ENCODE measurements around the gene PICALM.
"Not testable (repeated sequence)": the region's sequence is repeated elsewhere in the genome, so short reads cannot be mapped to it uniquely, and the experiment has no call there.

PICALM gene

GRCh38 chr11:86068951-86069407 is at the start of gene PICALM:
Gene PICALM (minus strand): TSS chr11:86069084. CDS start chr11:86068780, 304 bp downstream.
- DNase-seq: peak; percentile 98 to 99

- DNase-seq: no peak
Measured at GRCh38 chr11:86118253-86118652, 49.4 kb upstream of the PICALM start.

DNA sequence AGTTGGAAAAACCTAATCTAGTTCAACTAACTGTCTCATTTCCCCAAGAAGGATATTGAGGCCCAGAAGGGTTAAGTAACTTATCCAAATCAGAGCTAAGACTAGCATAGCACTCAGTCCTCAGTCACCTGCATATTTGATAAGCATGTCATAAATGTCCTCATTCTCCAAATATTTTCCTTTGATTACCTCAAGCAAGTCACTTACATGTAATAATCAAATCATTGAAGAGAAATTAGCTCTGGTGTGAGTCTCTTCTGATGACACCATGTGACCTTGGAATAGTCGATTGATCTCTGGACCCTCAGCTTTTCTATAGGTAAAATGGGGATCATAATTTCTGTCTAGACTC is 48.8 kb upstream of the PICALM start:
- no peak for DNase-seq

DNA sequence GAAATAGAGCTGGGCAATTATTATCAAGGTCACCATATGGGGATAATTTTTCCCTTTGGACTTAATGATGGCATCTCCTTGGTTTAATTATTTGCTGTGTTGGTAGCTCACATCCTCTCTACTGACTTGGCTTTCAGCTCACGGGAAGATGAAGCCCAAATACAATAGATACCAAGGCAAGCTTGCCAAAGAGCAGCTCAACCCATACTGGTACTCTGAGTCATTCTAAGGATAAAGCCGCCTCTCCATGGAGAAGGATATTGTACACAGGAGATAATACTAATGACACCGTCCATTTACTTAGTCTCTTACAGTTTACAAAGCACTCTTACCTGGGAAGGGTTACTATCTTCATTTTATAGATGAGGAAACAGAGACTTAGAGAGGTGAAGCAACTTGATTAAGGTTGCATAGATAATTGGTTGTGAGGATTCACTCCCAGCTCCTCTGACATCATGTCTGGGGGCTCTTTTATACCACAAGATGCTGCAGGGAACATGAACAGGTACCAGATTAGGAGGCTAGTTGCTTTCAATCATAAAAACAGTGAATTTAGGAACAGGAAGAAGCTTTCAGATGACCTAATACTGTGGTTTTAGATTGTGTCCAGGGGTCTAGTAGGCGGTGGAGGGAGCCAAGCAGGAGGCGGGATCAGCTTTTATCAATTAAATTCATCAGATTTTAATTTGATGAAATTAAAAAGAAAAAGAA is 48.3 kb upstream of the PICALM start:
- DNase-seq: peak; percentile 39 to 54

- peak in 1 of 2 donors; percentile 29 for DNase-seq
Measured at GRCh38 chr11:86116386-86116726, 47.5 kb upstream of the PICALM start.

- no peak for DNase-seq
Measured at GRCh38 chr11:86115542-86116385, 46.9 kb upstream of the PICALM start.

DNA sequence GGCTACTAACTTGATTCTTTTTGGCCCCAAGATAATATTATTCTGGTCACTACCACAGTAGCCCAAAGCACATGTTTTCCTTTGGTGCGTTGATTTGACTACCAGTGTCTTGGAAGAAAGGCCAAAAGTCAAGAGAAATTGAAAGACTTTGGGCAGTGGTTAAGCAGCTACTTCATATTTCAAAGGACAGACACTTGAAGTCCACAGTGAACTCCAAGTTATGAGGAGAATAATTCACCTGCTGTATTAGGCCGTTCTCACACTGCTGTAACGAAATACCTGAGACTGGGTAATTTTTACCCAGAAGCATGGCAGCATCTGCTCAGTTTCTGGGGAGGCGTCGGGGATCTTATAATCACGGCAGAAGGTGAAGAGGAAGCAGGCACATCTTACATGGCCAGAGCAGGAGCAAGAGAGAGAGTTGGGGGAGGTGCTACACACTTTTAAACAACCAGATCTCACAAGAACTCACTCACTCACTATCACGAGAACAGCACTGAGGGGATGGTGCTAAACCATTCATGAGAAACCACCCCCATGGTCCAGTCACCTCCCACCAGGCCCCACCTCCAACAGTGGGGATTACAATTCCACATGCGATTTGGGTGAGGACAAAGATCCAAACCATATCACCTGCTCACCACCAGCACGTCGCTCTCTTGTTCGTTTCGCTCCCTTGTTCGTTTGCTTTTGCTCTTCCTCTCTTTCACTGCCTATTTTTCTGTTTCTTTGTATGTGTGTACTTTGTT is 40.2 kb upstream of the PICALM start:
- no peak for DNase-seq

DNA sequence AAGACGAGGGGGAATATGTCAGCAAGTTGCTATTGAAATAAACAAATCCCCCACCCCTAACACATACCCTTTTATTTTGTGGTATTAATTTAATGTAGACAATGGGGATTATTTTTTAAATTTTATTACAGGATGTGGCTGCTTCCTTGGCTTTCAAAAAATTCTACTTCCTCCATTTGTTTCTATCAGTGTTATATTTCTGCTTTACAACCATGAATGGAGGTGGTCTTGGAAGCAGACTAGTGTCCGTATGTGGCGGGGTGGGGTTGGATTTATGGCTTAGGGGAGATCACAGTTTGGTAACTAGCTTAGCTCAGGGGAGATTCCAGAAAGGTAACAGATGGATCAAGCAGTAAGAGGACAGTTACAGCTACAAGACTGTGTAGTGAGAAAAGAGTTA is 39.3 kb upstream of the PICALM start:
- no peak for DNase-seq

GRCh38 chr11:86106916-86107315 is 38.0 kb upstream of the PICALM start:
- DNase-seq: no peak

DNA sequence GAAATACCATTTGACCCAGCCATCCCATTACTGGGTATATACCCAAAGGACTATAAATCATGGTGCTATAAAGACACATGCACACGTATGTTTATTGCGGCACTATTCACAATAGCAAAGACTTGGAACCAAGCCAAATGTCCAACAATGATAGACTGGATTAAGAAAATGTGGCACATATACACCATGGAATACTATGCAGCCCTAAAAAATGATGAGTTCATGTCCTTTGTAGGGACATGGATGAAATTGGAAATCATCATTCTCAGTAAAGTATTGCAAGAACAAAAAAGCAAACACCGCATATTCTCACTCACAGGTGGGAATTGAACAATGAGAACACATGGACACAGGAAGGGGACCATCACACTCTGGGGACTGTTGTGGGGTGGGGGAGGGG is 37.1 kb upstream of the PICALM start:
- DNase-seq: not testable (repeated sequence)

DNA sequence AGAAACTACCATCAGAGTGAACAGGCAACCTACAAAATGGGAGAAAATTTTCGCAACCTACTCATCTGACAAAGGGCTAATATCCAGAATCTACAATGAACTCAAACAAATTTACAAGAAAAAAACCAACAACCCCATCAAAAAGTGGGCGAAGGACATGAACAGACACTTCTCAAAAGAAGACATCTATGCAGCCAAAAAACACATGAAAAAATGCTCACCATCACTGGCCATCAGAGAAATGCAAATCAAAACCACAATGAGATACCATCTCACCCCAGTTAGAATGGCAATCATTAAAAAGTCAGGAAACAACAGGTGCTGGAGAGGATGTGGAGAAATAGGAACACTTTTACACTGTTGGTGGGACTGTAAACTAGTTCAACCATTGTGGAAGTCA is 36.7 kb upstream of the PICALM start:
- DNase-seq: not testable (repeated sequence)

DNA sequence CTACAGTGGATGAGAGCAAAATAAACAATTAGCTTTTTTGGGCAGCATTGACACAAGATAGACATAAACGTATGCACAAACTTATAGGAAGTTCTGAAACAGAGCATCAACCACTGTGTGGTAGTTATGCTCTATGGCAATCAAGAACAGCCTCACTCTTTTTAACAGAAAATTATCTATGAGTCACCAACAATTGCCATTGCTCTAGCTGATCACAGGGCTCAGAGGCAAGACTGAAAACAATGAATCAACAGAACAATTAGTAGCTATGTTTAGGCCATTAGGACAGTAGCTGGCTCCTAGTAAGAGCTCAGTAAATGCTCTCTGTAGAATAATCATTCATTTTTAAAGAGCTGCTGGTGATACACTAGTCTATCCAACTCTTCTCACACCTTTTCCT is 34.9 kb upstream of the PICALM start:
- DNase-seq: peak in 1 of 2 donors; percentile 26

DNA sequence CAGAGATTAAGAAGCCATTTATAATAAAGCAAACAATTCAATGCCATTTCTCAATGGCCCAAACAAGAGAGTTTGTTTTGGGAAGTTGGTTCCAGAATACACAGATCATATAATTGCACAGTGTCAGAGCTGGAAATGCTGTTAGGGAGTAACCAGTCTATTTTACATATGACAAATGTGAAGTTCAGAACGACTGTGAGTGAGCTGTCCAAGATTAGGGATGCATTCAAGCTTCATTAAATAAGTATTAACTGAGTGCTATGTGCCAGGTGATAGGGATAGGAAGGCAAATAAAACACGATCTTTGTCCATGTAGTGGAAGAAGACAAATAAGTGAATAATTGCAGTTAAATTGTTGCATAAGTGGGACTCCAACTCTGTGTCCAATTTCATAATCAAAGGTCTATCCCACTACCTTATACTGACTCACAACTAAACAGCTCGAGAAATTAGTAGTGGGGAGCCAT is 33.1 kb upstream of the PICALM start:
- DNase-seq: no peak

DNA sequence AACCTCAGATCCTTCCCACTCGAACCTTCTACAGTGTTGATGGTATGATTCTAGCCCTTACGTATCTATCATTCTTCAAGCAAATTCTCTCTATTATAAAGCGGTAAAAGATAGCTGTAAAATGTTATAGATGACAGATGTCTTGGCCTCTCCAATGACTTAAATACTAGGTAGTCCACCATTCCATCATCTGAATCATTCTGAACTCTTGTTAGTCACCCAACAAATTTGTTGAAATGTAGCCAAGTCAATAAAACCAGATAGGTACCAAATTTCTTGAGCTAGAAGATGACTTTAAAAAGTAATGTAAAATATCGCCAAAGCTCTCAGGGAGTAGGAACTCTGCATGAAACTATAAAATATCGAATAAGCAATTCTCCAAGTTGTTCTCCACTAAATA is 32.6 kb upstream of the PICALM start:
- DNase-seq: no peak

- DNase-seq: no peak
Measured at GRCh38 chr11:86099874-86100273, 31.0 kb upstream of the PICALM start.

GRCh38 chr11:86097980-86098379 is 29.1 kb upstream of the PICALM start:
- no peak for DNase-seq

DNA sequence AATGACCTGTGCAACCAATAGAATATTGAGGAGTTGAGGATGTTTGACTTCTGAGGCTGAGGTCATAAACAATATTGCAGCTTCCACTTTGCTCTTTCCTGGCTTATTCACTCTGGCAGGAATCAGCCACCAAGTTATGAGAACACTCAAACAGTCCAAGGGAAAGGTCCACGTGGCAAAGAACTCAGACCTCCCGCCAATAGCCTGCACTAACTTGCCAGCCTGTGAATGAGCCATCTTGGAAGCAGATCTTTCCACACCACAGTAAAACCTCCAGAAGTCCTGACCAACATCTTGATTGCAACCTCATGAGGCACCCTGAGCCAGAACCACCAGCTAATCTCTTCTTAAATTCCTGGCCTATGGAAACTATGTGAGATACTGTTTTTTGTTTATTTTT is 22.7 kb upstream of the PICALM start:
- no peak for DNase-seq

GRCh38 chr11:86091086-86091485 is 22.2 kb upstream of the PICALM start:
- no peak for DNase-seq

GRCh38 chr11:86089659-86090058 is 20.8 kb upstream of the PICALM start:
- no peak for DNase-seq

GRCh38 chr11:86087688-86088087 is 18.8 kb upstream of the PICALM start:
- DNase-seq: not testable (repeated sequence)

- no peak for DNase-seq
Measured at GRCh38 chr11:86087256-86087655, 18.4 kb upstream of the PICALM start.

DNA sequence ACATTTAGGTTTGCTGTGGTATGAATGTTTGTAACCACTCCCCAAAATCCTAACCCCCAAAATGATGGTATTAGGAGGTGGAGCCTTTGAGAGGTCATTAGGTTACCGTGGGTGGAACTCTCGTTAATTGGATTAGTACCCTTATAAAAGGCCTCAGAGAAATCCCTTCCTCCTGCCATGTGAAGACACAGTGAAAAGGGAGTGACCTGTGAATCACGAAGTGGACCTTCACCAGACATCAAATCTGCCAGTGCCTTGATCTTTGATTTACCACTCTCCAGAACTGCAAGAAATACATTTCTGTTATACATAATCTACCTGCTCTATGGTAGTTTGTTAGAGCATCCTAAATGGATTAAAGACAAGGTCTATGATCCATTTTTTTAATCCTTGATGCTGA is 12.6 kb upstream of the PICALM start:
- no peak for DNase-seq

- no peak for DNase-seq
Measured at GRCh38 chr11:86079421-86079820, 10.5 kb upstream of the PICALM start.

DNA sequence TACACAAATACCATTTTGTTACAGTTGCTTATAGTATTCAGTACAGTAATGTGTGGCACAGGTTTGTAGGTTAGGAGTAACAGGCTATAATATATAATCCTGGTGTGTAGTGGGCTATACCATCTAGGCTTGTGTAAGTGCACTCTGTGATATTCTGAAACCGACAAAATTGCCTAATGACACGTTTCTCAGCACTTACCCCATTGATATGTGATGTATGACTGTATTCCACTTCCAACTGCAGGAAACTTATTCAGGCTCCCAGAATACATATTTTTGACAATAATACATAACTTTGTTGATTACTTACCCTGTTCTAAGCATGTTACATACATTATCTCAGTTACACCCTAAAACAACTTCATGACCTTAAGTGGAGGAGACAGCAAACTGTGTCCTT is 5.1 kb upstream of the PICALM start:
- DNase-seq: no peak

Data from inflammatory macrophage treated with lipopolysaccharide for 1 hour (primary cell).